Left ventricle myocardium inferior (tissue), 1 donor: ENCODE results near the gene DOK1. TPM values are rescaled to one million over a fixed set of nuclear protein-coding genes. Genes with fewer than 3 reads are reported as not detected.

ENCODE experiments used
- DNase-seq: peaks from one replicate; pipeline ENCODE4 v3.0.0-alpha.2; 2020
- H3K27ac ChIP-seq: fragments of 200-600 bp; replicated peaks from 2 replicates; pipeline ENCODE4 v1.8.0; 2021
- H3K27me3 ChIP-seq: fragments of 200-600 bp; 2 replicates; pipeline ENCODE4 v1.8.0; 2021; ENCODE audit warnings: low read depth
- H3K36me3 ChIP-seq: fragments of 200-600 bp; 2 replicates; pipeline ENCODE4 v1.8.0; 2021
- H3K4me1 ChIP-seq: fragments of 200-600 bp; 2 replicates; pipeline ENCODE4 v1.8.0; 2021
- H3K4me3 ChIP-seq: fragments of 200-600 bp; 2 replicates; pipeline ENCODE4 v1.8.0; 2021; ENCODE audit warnings: mild to moderate bottlenecking, moderate library complexity
- H3K9me3 ChIP-seq: fragments of 200-600 bp; replicated peaks from 2 replicates; pipeline ENCODE4 v1.8.0; 2021
- intact Hi-C: fragments of 100-400 bp; cut with micrococcal nuclease; formaldehyde crosslinking; loops from one replicate; pipeline ENCODE4 v1.11.0; 2022
- total RNA-seq: library from RNA; stranded (reverse); fragmentation: NEBNext Ultra II Directional; extraction: Animal tissue kit (Norgen Biotek cat#: 25700); gene quantifications from one replicate; pipeline ENCODE4 v1.2.1, GENCODE V29; 2021
- TF ChIP-seq, protein P1 (sequence below): fragments of 200-600 bp; IDR thresholded peaks from 2 replicates; pipeline ENCODE4 v1.8.0; 2021; ENCODE audit warnings: antibody characterized with exemption, mild to moderate bottlenecking, borderline replicate concordance
- donor health status: DM: no; HTN: yes; CAD: no; lungs with severe emphysema.

Gene DOK1
- total RNA-seq, 1 donor from 2014 or later = 4.1 TPM

DNA sequence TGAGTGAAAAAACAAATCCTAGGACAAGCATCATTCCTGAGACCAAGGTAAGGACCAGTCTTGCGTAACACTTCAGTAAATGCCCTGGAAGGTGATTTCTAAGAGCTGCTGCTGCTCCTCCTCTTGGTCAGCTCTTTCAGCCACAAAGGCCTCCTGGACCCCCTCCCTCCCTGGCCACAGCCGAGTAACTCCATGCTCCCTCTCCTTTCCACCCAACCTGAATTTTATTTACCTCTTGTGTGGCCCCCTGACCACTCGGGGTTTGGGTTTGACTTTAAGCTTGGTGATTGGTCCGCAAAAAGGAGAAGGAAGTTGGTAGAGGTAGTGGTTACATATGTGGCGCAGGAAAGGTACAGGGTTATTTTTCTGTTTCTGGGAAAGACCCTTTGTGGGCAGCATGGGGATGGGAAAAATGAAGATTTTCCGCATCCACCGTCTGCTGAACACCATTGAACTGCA lies 15.6 kb upstream of the DOK1 start:
- no peak overlapping the region for H3K4me3 ChIP-seq
- no peak for DNase-seq
- peaks cover 3% of the 10 kb centered on the region for H3K36me3 ChIP-seq
- peaks cover 4% of the 10 kb centered on the region for H3K27me3 ChIP-seq
- no peaks in the 10 kb centered on the region for H3K9me3 ChIP-seq
- intact Hi-C loops = no loop called here
- TF ChIP-seq, protein P1, sequence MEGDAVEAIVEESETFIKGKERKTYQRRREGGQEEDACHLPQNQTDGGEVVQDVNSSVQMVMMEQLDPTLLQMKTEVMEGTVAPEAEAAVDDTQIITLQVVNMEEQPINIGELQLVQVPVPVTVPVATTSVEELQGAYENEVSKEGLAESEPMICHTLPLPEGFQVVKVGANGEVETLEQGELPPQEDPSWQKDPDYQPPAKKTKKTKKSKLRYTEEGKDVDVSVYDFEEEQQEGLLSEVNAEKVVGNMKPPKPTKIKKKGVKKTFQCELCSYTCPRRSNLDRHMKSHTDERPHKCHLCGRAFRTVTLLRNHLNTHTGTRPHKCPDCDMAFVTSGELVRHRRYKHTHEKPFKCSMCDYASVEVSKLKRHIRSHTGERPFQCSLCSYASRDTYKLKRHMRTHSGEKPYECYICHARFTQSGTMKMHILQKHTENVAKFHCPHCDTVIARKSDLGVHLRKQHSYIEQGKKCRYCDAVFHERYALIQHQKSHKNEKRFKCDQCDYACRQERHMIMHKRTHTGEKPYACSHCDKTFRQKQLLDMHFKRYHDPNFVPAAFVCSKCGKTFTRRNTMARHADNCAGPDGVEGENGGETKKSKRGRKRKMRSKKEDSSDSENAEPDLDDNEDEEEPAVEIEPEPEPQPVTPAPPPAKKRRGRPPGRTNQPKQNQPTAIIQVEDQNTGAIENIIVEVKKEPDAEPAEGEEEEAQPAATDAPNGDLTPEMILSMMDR = no peak
- H3K27ac ChIP-seq = peak overlapping the region; percentile 88
- H3K4me1 ChIP-seq = peaks cover 20% of the 10 kb centered on the region

DNA sequence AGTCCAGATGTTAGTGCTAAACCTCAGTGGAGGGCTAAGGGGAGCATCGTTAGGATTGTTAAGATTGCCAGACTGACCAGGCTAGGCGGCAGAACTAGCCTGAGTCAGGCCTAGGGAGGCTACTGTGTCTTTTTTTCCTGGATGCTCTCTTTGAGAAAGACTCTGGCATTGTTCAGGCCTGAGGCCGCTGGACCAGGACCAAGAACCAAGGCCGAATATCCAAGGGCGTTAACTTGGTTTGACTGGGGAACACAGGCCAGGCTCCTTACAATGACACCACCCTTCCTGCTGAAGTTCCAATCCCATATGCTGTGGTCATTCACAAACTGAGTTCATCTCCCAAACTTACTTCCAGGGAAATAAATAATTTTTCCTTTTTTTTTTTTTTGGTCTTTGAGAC lies 14.2 kb upstream of the DOK1 start:
- H3K27ac ChIP-seq = peak overlapping the region; percentile 88
- H3K27me3 ChIP-seq = peaks cover 4% of the 10 kb centered on the region
- no peaks in the 10 kb centered on the region for H3K36me3 ChIP-seq
- TF ChIP-seq, protein P1 = no peak
- no peak overlapping the region for H3K4me3 ChIP-seq
- peak; percentile 77 for DNase-seq
- H3K4me1 ChIP-seq = peaks cover 20% of the 10 kb centered on the region
- H3K9me3 ChIP-seq = no peaks in the 10 kb centered on the region
- intact Hi-C loops = loop anchor here (10.0 kb wide), 1 partner anchor 55 kb away; the partner anchor contains the start of genes CCDC142 and TTC31

DNA sequence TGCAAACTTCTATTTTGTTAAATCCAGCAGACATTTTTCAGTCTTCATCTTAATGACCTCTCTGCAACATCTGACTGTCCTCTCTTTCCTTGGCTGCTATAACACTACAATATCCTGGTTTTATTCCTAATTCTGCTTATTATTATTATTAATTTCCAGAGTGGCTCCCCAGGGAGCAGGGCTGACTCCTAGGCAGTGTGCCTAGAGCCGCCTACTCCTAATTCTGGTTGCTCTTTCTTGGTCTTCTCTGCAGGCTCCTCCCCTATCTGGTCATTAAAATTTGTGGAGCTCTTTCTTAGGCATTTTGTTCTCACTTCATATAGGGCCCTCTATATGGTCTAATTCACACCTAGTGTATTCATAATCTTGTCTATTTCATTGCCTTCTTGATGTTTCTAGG lies 11.5 kb upstream of the DOK1 start:
- Histone ChIP-seq H3K4me1 (peaks cover 20% of the 10 kb centered on the region), H3K9me3 (no peaks in the 10 kb centered on the region), H3K27ac (no peak overlapping the region), H3K4me3 (no peak overlapping the region), H3K36me3 (no peaks in the 10 kb centered on the region), H3K27me3 (peaks cover 4% of the 10 kb centered on the region)
- intact Hi-C loops = loop anchor here (10.0 kb wide), 1 partner anchor 58 kb away; the partner anchor contains the start of genes CCDC142 and TTC31
- TF ChIP-seq, protein P1 = no peak
- no peak for DNase-seq

DNA sequence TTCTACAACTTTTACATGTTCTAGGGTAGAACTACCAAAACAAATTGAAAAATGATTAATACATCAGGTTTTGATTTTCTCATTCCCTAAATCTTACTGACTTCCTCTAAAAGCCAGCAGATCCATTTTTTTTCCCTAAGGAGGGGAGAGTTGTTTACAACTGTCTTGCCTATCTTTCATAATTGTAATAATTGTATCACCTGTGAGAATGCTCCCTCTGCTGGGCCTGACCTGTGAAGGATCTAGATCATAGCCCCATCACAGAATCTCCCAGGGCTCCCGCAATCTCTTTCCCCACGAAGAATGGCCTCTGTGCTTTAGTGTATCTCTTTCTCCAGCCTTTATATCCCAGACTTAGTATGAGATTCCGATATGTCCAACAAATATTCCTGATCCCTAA lies 9.9 kb upstream of the DOK1 start:
- Histone ChIP-seq H3K27me3 (peaks cover 7% of the 10 kb centered on the region), H3K9me3 (no peaks in the 10 kb centered on the region), H3K4me1 (peaks cover 31% of the 10 kb centered on the region), H3K4me3 (no peak overlapping the region), H3K27ac (no peak overlapping the region), H3K36me3 (no peaks in the 10 kb centered on the region)
- intact Hi-C loops = loop anchor here (10.0 kb wide), 1 partner anchor 60 kb away; the partner anchor contains the start of genes CCDC142 and TTC31
- TF ChIP-seq, protein P1 = peak; percentile 20
- no peak for DNase-seq

DNA sequence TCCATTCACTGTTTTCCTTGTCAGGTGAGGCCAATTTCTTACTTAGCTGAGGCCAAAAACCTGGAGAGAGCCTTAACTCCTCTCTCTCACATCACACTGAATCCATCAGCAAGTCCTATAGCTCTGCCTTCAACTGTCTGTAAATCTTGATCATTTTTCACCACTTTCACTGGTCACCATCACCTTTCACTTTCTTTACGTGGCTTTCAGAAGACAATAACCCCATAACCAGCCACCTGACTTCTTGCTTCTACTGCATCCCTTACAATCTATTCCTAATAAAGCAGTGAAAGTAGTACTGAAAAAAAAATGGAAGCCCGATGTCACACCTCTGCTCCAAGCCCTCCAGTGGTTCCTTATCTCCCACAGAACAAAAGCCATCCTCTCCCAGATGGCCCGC lies 8.5 kb upstream of the DOK1 start:
- peaks cover 20% of the 10 kb centered on the region for H3K27me3 ChIP-seq
- intact Hi-C loops = loop anchor here (10.0 kb wide), 1 partner anchor 61 kb away; the partner anchor contains the start of genes CCDC142 and TTC31
- no peak for DNase-seq

More for the DNA sequence above, 8.5 kb upstream of the DOK1 start:
- Histone ChIP-seq H3K4me1 (peaks cover 25% of the 10 kb centered on the region), H3K36me3 (no peaks in the 10 kb centered on the region), H3K27ac (no peak overlapping the region), H3K9me3 (no peaks in the 10 kb centered on the region), H3K4me3 (no peak overlapping the region)
- TF ChIP-seq, protein P1 = no peak
